GM21515 (cell line): ENCODE measurements around the gene ABHD12.

ENCODE experiments used
- ATAC-seq: cut with Tn5 transposase; IDR thresholded peaks from one replicate; pipeline ENCODE4 v1.9.1; 2021; ENCODE audit not compliant: unreplicated experiment

ABHD12 gene

GRCh38 chr20:25280574-25281535 is 109.8 kb downstream of the ABHD12 start:
- ATAC-seq, result no peak

DNA sequence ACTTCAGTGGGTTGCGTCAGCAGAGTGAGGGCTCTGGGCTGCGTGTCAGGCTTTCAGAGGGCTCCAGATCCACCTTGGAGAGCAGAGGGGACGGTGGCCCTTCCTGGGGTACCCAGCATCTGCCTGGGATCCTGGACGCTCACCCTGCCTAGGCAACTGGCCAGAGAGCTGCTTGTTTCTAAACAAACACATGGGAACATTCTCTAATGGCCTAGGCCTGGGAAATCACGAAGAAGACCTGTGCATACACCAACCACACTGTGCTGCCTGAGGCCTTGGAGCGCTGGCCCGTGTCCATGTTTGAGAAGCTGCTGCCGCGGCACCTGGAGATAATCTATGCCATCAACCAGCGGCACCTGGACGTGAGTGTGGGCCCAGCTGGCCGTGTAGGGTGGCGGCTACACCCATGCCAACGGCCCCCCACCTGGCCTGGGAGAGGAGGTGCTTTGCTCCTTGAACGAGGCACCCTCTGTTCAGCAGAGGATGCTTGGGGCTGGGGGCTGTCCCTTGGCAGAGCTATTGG is 110.5 kb downstream of the ABHD12 start:
- ATAC-seq, result no peak

DNA sequence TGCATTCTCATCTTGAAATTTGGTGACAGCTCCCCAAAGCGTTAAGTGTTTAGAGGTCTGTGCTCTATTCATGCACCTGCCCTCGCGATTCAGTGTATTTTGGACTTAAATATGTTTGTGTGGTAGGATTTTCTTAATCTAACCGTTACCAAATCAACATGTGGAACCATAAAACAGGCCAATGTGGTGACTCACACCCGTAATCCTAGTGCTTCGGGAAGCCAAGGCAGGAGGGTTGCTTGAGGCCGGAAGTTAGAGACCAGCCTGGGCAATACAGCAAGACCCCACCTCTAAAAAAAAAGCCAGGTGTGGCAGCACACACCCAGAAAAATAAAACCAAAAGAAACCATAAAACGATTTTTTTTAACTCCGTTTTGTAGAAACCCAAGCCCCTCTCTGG is 111.2 kb downstream of the ABHD12 start:
- ATAC-seq, result no peak

- ATAC-seq, result no peak
Measured at GRCh38 chr20:25278636-25279361, 111.8 kb downstream of the ABHD12 start.

GRCh38 chr20:25277941-25278521 is 112.6 kb downstream of the ABHD12 start:
- ATAC-seq, result no peak

- no peak for ATAC-seq
Measured at GRCh38 chr20:25277051-25277801, 113.4 kb downstream of the ABHD12 start.

DNA sequence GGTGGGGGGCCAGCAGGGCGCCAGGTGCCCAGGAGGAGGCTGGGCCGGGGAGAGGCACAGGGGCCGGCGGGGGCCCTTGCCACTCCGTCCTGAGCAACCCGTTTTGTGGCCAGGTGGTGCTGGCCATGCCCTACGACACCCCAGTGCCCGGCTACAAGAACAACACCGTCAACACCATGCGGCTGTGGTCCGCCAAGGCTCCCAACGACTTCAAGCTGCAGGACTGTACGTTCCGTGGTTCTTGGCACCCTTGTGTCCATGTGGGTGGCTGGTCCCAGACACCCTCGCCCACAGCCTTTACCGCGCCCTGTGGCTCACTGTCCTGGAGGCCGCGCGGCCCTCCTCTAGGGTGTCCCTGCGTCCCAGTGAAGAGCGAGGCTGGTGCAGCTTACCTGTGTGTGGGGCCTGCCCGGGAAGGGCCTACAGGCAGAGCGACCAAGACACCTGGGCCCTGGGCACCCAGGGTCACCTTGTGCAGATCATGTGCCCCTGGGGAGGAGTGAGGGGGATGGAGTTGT is 114.0 kb downstream of the ABHD12 start:
- no peak for ATAC-seq

DNA sequence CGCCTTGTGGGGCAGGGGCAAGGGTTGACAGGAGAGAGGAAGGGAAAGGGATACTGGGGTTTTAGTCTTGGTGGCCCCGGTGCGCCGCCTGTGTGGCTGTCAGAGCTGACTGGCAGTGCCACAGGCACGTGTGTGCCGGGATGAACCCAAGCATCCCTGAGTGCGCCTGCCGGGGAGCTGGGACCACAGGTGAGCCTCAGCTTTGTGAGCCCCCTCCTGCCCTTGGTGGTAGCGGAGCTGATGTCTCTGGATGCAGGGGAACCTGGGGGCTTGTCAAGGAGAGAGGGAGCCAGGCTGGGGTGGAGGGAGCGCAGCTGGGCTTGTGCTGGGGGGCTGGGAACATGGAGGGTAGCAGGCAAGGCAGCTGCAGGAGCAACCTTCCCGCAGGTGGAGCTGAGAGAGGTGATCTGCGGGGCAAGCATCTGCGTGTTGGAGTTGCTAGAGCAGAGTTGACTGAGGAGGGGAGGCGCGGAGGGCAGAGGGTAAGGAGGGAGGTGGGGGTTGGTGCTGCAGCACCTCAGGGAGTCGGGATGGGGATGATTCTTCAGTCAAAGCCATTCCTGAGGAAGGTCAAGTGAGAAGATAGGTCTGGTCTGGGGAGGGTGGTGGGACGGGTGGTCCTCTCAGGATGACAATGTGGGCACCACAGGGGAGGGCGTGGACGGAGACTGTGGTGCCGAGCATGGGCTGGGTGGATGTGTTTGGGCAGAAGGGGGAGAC is 114.7 kb downstream of the ABHD12 start:
- no peak for ATAC-seq

DNA sequence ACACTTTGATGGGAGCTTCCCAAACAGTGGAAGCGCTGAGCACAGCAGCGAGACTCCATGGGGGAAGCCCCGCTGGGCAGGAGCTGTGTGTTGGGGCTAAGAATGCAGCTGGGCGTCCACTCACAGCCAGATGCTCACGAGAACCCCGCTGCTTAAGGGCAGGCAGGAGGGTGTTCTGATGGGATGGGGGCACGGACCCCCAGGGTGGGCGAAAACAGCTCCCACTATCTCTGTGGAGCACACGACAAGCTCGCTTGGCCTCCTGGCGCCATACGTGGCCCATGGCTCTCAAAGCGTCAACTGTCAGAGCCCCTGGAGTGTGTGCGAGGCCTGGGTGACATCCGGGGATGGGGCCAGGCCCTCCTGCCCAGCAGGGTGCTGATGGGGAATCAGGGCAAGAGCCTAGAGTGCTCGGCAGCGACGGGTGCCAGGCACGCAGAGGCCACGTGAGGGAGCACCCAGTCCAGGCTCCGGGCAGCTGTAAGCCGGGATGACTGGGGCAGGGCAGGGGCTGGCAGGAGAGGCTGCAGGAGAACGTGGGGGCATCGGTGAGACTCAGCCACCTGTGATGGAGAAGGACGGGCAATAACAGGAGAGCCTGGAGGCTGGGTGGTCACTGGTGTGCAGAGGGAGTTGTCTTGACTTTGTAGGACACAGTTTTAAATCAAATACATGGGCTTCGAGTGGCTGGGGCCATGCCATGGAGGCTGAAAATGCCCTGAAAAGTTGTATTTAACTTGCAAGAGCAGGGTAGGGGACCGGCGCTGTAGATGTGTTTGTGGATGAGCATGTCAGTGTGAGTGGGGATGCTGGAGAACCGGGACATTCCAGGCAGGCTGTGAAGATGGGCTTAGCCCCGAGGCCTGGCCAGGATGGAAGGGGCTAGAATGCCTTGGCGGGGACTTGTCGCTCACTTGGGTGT is 115.5 kb downstream of the ABHD12 start:
- ATAC-seq, result no peak

- no peak for ATAC-seq
Measured at GRCh38 chr20:25274481-25274880, 116.2 kb downstream of the ABHD12 start.

GRCh38 chr20:25273541-25274358 is 116.9 kb downstream of the ABHD12 start:
- no peak for ATAC-seq

GRCh38 chr20:25273046-25273445 is 117.6 kb downstream of the ABHD12 start:
- ATAC-seq, result no peak

DNA sequence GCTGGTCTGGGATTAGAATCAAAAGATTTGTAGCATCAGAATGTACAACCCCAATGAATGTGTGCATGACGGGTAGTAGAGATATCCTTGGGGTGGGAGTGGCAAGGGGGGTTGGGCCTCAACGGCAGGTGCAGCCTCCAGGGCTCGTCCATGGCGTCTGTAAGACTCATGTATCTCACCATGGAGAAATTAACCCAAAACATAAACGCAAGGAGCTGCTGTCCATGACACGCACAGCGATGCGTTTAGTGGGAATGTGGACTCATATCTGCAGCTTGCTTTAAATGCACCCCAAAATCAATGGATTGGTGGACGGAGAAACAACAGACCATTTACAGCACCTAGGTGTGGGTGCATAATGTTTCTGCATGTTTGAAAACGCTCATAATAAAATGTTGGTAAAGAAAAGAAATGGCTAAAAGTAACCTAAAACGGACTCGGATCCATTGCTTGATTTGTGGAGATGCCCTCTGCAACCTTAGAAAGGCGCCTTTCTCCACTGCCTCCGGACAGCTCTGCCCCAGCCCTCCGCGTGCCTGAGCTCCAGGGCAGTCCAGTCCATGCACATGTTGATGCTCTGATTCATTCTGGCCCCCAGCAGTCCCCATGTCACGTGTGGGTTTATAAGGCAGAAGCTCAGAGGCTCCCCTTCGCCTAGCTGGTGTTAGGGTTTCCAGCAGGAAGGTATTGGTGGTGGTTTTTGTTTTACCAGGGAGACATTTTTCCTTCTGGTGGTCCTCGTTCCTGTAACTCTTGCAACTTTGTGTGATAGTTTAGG is 118.2 kb downstream of the ABHD12 start:
- ATAC-seq, result no peak

DNA sequence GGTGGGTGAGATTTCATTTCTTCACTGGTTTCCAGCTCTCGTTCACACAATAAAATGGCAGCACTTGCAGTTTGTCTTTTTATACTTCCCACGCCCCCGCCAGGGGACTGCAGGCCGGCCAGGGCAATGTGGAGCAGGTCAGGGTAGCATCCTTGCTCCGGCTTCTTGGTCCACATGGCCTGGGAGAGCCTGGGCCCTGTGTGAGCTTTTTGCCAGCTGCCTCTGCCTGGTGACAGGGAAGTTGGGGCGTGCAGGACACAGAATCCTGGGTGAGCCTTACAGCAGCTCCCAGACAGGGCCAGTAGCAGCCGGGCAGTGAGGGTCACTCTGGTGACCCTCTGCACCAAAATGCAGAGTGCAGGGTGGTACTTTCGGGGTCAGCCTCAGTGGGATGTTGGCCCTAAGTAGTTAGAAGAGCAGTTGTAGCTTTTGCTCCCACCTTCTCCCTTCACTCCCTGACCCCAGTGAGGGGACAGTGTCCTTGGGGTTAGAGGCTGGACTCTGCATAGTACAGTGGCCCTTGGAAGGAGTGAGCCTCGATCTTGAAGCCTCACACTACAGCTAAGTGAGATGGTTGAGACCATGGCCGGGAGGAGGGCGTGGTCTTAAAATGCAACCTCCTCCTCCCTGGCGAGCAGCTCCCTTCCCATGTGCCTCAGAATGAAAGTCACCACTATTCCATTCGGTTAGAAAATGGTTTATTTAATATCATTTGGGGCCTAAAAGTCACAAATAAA is 119.0 kb downstream of the ABHD12 start:
- ATAC-seq, result no peak

DNA sequence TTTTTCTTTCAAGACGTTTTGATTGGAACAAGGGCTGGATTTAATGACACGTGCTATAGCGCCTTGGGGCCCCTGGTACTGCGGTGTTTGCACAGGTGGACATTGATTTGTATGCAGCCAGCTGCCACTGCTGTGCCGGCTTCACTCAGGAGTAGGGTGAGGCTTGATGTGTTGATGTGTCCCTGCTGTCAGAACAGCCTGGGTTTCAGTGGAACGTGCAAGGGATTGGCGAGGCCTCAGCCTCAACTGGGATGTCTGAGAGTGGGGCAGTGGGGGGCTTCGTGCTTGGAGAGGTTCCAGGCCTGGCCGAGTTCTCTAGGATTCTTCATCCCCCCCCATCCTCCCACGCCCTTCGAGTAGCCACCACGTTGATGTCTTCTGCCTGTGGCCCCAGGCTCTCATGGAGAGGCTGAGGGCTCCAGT is 119.8 kb downstream of the ABHD12 start:
- no peak for ATAC-seq

- ATAC-seq, result no peak
Measured at GRCh38 chr20:25269833-25270170, 120.8 kb downstream of the ABHD12 start.
